Effector CD4-positive, alpha-beta T cell (primary cell): Measurements from ENCODE around the gene SMOC2.

ENCODE experiments used
- DNase-seq: peaks from one replicate; pipeline ENCODE4 v3.0.0-alpha.2; 2020

SMOC2 gene

DNA sequence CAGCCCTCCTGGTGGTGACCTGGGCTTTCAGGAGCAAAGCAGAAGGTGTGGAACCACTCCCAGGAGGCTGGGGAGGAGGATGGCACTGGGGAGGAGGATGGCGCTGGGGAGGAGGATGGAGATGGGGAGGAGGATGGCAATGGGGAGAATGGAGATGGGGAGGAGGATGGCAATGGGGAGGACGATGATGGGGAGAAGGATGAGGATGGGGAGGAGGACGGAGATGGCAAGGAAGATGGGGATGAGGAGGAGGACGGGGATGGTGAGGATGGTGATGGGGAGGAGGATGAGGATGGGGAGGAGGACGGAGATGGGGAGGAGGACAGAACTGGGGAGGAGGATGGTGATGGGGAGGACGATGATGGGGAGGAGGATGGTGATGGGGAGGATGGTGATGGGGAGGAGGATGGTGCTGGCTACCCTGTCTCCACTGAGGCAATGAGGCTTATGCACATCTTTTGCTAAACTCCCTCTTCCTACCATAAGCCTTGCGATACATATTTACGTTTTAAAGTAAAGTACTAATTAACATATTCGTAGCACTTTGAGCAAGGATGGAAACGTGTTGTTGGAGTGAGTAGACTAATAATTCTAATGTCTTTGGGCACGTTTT lies 7.4 kb downstream of the SMOC2 start:
- DNase-seq, result no peak

DNA sequence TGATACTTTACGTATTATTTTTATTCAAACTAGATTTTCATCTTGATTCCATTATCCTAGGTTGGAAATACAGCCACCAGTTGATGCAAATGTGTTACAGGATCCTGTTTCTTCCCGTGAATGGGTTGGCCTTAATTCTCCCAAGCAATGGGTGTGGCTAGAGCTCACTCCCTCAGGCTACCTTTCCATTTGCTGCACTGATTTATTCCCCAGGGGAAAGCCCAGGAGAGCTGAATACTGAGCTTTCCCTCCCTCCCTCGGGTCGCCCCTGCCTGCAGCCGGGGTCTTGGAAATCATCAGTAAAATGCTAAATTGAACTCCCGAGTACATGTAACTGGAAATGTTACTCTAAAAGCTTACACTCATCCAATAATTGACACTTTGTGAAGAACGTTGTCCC lies 9.9 kb downstream of the SMOC2 start:
- DNase-seq, result no peak

DNA sequence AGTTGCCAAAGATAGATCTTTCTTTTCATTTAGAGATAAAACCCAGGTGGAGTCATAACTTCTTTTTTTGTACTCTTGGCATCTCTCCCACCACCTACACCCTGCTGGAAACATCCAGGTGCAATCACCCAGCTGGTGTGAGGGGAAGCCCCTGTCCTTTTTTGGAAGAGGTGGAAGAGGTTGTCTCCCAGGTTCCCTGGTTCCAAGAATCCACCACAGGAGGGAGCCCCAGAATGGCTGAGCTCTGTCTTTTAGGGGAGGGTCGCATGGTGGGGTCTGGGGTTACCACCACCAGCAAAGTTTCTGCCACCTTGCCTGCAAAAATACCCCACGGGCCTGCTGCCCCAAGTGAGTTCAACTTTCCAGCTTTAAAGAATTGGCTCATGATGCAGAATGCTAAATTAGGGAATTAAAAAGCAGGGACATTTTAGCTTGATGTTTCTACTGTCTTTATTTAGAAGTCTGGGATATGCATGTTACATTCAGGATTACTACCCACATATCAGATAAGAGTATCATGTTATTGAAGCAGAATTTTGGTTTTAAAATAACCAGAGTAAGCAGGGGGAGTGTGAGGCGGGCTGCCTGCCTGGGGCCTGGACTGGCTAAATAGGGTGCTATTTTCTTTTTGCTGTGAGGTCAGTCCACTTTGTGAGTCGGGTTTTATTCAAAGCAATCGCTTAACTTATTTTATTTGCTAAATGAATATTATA lies 11.0 kb downstream of the SMOC2 start:
- no peak for DNase-seq

DNA sequence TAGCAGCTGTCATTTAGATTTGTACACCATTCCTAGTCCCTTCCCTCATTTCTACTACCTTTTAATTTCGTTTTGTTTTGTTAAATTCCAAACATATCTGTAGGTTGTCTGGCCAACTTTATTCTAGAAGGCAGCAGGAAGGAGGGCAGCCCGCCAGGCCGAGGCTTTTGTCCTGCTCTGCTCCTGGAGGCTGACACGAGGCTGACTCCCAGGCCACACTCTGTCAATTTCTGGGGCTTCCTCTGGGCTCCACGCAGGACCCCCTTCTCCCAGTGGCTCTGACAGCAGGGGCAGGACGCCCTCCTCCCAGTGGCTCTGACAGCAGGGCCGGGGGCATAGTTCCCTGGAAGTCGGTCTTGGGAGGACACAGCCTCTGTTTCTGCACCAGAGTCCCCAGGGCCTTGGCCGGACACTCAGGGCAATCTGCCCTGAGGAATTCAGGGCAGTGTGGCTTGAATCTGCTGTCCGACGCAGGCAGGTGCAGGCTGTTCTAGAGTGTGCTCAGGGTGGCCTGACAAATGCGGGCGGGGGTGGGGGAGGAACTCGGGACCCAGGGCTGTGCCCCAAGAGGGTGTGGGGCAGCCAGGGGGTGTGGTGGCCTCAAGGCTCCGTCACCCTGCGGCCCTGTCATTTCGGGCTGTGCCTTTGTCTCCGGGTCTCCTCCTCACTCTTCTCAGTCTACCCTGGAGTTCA lies 11.8 kb downstream of the SMOC2 start:
- DNase-seq, result no peak

DNA sequence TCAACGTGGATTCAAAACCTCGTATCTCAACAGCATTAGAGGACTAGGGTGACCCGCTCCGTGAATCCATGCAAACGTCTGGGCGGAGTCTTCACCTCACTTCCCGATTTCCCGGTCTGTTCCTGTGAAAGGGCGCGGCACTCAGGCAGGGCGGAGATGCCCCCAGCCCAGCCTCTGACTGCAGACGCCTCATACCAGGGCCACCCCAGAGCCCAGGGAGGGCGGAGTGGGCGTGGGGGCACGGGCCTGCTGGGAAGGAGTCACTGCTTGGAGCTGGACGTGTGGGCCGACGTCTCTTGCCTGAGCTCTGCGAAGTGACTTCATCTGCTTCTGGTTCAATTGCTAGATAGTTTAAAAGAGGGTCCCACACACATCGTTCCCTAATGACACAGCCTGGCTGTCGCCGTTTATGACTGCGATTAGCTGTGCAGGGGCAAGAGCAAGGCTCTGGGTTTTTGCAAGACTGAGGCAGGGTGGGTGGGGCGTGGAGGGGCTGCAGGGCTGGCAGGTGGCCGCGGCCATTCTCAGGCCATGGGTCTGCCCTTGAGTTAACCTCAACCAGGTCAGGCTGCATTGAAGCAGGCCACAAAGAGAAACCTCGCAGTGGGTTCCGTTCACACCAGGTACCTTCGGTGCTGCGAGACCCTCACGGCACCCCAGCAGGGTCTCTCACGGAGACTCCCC lies 15.0 kb downstream of the SMOC2 start:
- no peak for DNase-seq

DNA sequence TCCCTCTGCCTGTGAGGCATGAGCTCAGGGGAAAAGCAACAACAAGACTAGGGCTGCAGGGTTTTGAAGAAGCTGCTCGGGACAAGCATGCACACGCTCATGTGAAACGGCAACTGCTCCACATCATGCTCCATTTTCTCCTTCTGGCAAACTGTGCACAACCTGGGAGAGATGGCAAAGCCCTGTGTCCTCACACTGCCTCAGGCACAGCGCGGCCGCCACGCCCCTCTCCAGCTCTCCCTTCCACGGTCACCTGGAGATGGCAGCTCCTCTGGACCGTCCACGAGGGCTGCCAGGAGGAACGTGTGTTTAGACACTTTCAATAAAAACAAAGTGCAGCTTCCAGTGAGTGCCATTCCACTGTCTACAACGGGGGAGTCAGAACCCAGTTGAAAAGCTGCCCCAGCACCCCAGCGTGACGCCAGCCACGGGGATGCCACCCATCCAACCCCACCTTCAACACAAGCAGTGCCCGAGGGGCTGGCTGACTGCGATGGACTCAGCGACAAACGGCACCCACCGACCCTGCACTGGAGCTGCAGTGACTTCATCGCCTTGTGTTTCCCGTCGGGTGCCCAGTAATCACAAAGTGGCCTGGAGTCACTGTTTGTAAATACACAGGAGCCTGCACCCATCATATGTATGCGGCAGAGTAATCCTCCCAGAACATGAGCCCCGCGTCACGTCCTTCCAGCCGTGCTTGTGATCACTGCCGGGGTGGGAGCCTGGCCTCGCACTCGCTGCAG lies 16.1 kb downstream of the SMOC2 start:
- DNase-seq, result no peak

DNA sequence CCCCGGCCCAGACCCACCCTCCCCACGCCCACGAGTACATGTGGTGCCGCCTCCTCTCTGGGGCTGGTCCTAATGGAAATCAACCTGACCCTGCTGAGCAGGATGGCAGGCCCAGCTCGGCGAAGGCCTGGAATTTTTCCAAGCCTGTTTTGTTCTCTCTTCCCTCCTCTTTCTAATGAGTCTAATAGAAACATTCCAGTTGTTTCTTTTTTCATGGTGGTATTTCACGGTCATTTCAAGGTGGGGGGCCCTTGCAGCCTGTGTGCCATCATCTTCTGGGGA lies 16.6 kb downstream of the SMOC2 start:
- DNase-seq, result no peak

DNA sequence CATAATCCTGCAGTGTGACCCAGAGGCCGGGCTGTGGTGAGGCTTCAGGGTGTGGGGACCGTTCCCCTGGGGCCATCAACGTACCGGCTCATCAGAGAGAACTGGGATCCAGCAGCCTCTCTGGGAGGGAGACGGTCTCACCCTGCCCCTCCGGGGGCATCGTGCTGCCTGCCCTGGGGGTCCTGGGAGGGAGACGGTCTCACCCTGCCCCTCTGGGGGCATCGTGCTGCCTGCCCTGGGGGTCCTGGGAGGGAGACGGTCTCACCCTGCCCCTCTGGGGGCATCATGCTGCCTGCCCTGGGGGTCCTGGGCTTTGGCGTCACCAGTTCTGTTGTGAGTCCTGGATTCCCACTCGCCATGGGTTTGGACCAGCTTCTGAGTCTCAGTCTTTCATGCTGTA lies 17.1 kb downstream of the SMOC2 start:
- no peak for DNase-seq

DNA sequence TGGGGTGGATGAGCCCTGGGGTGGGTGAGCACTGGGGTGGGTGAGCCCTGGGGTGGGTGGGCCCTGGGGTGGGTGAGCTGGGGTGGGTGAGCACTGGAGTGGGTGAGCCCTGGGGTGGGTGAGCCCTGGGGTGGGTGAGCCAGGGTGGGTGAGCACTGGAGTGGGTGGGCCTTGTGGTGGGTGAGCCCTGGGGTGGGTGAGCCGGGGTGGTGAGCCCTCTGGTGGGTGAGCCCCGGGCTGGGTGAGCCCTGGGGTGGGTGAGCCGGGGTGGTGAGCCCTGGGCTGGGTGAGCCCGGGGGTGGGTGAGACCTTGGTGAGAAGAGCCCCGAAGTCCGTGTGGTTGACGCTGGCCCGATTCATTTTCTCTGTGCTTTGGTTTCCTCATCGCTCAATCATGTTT lies 18.6 kb downstream of the SMOC2 start:
- DNase-seq, result no peak

DNA sequence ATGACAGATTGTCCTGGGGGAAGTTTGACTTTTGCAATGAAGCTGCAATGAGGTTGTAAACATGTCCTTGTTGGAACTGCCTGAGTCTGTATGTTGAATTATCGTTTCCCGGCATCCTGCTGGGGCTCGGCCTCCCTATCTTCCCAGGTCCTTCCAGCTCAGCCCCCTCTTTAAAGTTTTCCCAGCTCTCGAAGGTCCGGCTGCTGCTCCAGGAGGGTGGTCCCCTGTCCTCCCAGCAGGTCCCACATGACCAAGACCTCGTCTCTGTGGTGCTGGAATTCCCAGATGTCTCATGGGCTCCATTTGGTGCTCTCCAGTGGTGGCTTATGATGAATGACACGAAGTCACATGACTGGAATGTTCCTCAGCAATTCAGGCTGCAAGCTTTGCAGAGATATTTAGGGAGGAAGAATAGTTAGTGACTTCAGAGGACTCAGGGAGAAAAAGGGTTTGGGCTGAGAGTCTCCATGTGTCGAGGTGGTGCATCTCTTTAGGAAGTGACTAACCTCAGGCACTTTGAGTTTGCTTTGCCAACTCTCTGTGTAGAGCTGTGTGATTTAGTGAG lies 21.4 kb downstream of the SMOC2 start:
- DNase-seq, result no peak

DNA sequence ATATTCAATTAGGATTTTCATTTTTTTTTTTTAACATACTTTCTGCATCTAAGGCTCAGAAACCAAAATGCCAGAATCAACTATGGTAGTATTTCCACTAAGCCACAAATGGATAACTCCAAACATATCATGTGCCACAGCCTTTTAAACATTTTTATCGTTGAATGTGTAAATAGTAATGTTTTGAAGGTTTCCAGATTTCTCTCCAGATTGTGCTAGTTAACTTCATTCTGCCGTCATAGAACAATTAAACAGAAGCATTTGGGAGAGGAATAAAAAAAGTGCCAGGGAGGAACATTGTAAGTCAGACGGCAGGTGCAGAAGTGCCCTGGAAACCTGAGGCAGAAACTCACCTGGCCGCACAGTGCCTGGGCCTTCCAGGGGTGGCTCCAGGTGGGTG lies 23.6 kb downstream of the SMOC2 start:
- no peak for DNase-seq

DNA sequence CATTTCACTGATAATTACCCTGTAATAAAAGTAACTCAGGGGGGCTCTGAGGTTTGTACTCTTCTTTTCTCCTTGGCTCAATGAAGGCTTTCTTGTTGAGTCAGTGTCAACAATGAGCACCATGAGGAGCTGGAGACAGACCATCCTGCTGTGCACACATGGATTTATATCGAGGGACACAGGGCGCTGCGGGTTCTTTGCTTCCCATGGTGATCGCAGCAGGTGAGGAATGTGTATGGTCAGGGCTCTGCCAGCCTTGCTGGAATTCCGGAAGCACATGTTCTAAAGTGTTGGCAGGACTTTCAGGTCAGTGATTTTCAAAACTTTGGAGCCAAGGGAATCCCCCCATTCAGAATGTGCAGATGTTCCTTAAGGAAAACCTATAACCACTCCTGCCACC lies 27.1 kb downstream of the SMOC2 start:
- no peak for DNase-seq

DNA sequence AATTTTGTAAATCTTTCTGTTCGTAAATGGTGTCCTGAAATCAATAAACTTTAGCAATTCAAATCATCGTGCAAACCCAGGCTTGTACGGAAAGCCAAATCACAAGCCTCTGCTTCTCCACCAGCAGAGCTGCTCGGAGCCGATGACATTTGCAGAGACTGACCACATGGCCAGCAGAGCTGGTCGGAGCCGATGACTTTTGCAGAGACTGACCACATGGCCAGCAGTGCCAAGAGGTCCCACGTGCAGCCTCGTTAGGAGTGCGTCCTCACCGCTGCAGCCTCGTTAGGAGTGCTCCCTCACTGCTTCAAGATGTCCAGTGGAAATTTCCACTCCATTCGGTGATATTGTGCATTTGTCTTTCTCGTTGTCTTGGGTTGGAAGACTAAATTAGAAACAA lies 28.5 kb downstream of the SMOC2 start:
- DNase-seq, result no peak

DNA sequence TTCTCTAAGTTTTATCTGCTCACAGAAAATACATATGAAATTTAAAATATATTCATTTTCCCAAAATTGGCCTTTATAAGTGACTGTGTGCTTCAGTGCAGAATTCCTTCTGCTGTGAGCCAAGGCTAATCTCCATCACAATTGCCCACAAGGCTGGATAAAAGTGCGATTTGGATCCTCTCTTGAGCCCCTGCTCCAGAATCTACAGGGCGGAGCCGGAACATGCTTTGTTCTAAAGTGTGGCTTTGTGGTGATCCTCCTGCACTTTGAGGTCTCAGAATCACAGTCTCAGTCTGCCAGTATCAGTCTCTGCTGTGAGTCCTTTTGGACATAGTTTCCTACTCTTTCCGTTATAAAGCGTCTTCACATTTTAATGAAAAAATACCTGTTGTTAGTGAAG lies 28.9 kb downstream of the SMOC2 start:
- no peak for DNase-seq

DNA sequence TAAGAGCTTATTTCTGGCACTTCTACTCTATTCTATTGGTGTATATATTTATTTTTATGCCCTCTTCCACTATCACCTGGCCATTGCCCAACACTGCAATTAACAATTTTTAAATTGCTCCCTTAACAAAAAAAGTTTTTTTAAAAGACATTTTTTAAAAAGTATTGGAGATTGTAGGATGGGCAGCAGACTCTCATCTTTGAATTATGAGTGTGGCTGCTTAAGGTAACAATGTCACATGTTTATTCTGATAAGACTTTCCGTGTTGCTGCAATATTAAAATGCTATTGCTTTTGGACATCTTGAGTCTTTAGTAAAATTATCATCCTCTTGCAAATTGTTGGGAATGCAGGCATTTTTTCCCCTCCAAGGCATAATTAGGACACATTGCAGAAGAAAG lies 31.4 kb downstream of the SMOC2 start:
- DNase-seq, result no peak

DNA sequence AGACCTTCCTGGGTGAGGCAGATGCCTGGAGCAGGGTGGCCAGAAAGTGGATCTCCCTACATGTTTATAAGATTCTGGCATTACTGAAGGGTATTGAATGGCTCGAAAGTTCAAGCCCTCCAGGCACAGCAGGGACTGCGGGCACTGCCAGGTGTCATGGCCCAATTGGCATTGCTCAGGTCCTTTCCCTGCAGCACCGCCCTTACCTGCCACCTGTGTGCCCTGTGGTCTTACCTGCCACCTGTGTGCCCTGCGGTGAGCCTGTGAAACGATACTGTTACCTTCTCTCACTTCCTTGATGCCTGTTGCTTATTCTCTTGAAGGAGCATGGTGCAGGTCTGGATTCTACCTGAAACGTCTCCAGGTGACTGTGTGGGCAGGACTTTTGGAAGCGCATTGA lies 32.2 kb downstream of the SMOC2 start:
- DNase-seq, result no peak

DNA sequence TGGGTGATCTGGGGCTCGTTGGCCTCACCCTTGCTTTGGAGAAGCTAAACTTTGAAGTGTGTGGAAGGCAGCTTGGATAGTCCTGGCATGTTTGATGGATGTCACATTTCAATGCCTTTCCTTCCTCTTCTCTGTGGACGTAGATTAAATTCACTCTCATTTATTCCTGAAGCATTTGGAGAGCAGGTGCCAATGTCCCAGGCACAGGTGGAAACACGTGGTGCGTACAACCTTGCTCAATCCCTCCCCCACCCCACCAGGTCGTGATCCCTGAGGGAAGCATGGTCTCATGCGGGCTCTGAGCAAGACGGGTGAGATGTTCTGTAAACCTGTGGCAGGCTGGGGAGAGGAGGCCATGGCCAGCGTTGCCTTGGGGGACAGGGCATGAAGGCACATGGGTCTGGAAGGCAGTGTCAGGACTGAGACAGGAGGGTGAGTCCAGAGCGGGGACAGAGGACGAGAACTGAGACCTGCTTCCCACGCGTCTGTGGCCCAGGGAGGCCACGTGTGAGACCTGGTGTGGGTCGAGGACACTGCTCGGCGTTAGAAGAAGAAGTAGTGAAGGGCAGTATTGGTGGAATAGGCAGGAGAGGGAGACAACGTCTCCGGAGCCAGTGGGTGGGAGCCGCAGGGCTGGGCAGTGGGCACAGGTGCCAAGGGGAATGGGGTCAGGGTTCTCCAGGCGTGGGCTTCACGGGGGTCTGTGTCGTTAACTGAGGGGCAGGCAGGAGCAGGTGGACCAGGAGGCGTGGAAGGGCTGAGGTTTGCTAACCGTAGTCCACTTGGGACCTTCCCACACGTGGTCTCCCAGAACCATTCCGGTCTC lies 34.4 kb downstream of the SMOC2 start:
- no peak for DNase-seq

DNA sequence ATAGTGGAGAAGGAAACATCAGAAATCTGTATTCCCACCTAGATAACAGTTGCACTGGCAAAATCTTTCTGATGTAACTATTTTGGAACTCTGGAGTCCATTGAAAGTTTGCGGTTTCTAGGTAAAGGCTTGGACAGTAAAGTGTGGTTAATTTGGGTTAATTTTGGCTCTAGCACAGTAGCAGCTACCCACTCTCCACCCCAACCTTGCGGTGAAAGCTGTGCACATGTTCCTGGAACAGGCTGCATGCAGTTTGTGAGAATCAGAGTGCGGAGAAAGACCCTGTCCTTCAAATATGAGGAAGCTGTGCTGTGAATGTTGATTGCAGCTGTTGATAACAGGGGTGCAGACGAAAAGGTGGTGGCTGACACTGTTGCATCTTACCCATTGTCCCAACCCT lies 38.4 kb downstream of the SMOC2 start:
- DNase-seq, result no peak

DNA sequence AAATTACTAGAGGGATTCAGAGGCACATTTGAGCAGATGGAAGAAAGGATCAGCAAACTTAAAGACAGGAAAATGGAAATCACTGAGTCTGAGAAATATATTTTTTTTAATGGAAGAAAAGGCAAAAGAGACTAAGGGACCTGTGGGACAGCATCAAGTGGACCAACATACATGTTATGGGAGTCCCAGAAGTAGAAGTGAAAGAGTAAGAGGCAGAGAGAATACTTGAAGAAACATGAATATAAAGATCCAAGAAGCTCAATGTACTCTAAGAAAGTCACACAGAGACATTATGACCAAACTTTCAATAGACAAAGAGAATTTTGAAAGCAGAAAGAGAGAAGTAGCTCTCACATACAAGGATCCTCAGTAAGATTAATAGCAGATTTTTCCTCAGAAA lies 39.5 kb downstream of the SMOC2 start:
- no peak for DNase-seq

DNA sequence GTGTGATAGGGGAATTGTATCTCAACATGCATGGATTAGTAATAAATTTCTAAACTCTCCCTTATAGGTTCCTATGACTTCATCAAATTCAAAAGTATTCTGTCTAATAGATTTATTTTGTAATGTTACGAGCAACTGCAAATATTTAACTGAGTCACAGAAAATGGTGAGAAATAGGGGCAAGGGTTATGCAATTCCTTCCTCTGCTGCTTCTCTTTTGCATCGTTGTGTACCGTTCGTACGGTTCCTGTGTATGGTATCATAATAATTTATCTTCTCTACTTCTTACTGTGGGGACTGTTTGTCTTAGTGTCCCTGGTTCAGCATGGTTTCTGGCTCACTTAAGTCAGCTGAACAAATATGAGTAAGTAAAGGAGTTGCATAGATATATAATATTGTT lies 44.8 kb downstream of the SMOC2 start:
- DNase-seq, result no peak

DNA sequence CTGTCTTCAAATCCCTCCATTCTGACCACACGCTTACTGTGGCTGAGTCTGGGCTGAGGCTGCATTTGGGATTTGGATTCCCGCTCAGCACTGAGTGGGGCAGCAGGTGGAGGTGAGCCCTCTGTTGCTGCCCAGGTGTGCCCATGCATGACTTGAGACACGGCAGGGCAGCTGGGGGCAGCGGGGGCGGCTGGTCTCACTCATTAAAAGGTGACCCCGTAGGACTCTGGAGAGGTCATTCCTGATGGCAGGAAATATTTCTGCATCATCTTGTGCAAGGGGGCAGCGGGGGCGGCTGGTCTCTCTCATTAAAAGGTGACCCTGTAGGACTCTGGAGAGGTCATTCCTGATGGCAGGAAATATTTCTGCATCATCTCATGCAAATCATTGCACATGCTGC lies 49.8 kb downstream of the SMOC2 start:
- DNase-seq, result no peak

DNA sequence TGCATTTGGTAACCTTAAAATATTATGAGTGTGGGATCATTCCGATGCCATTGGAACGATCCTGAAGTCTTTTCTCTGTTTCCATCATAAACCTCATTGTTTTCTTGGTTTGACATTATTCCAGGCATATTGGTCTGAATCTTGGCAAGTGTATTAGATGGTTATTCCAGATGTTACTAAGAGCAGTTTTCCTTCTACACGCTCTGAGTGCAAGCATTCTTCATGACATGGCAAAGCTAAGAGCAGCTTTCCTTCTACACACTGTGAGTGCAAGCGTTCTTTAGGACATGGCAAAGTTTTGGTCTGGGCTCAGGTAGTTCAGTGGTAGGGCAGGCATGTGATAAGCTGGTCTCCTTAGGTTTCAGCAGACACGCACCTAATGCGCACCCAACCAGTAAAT lies 53.0 kb downstream of the SMOC2 start:
- no peak for DNase-seq
